Aorta (tissue), 5 donors: Measurements from ENCODE around the gene MRPL53. TPM values are rescaled to one million over a fixed set of nuclear protein-coding genes. Genes with fewer than 3 reads are reported as not detected.
"Not testable (repeated sequence)": the region's sequence is repeated elsewhere in the genome, so short reads cannot be mapped to it uniquely, and the experiment has no call there.

Experiments used
- ATAC-seq: fragments of 200-7000 bp; cut with Tn5 transposase; one replicate; pipeline ENCODE4 v1.9.1; 2022; ENCODE audit warnings: moderate library complexity; ENCODE audit not compliant: low FRiP score
- DNase-seq, 2 donors: peaks; one replicate each; pipeline ENCODE4 v3.0.0-alpha.2; 2020
- H3K27ac ChIP-seq, 2 donors: one replicate each; pipeline ENCODE4 v1.5.1; 2013; ENCODE audit warnings: low read length in 2 of 2, mild to moderate bottlenecking in 2 of 2, moderate library complexity in 2 of 2, control low read depth in 1 of 2, inconsistent platforms in 1 of 2, low read depth in 1 of 2
- H3K27me3 ChIP-seq, 2 donors: one replicate each; pipeline ENCODE4 v1.6.1; 2013; ENCODE audit warnings: control low read depth in 1 of 2, low read length in 1 of 2, mild to moderate bottlenecking in 1 of 2, moderate library complexity in 1 of 2; ENCODE audit not compliant: insufficient read depth in 2 of 2, control insufficient read depth in 1 of 2
- H3K36me3 ChIP-seq, 2 donors: one replicate each; pipeline ENCODE4 v1.6.1; 2013; ENCODE audit warnings: control low read depth in 1 of 2, low read length in 1 of 2, mild to moderate bottlenecking in 1 of 2; ENCODE audit not compliant: insufficient read depth in 2 of 2, control insufficient read depth in 1 of 2
- H3K4me1 ChIP-seq, 2 donors: one replicate each; pipeline ENCODE4 v1.6.1; 2013; ENCODE audit warnings: low read length in 2 of 2, control low read depth in 1 of 2, mild to moderate bottlenecking in 1 of 2, moderate library complexity in 1 of 2; ENCODE audit not compliant: insufficient read depth in 2 of 2, control insufficient read depth in 1 of 2
- H3K4me3 ChIP-seq, 2 donors: one replicate each; pipeline ENCODE4 v1.5.1; 2013; ENCODE audit warnings: low read length in 2 of 2, control low read depth in 1 of 2, mild to moderate bottlenecking in 1 of 2
- H3K9me3 ChIP-seq: one replicate; pipeline ENCODE4 v1.6.1; 2013; ENCODE audit warnings: mild to moderate bottlenecking, low read length; ENCODE audit not compliant: control insufficient read depth
- WGBS, 2 donors: extraction: QIAGEN DNeasy Blood & Tissue Kit; methylation state at CpG; one replicate each; pipeline ENCODE4 v1.1.7; 2013; 5-methylcytosine and 5-hydroxymethylcytosine counted together
- intact Hi-C, 2 donors: fragments of 100-400 bp; cut with DNase I; formaldehyde crosslinking; loops; one replicate each; pipeline versions ENCODE4 v1.14.2 to v1.15.0; 2022
- polyA plus RNA-seq, 2 donors: library from polyadenylated mRNA; stranded (reverse); fragments of 200-250 nt; gene quantifications; one replicate each; pipeline ENCODE4 v1.2.3, GENCODE V29; 2013
- total RNA-seq, 2 donors: library from RNA; stranded (reverse); fragmentation: NEBNext Ultra II Directional; extraction: Animal tissue kit (Norgen Biotek cat#: 25700); gene quantifications; one replicate each; pipeline ENCODE4 v1.2.1, GENCODE V29; 2021
- donor health status: healthy with polysubstance abuse.
- donor health status: Bipolar disorder and iron deficiency.
- donor health status: DM: no; HTN: no; CAD: no.
- donor health status: DM: no; HTN: no; CAD: no.
- donor health status: DM: yes; HTN: yes; CAD: no.

Gene MRPL53
- total and polyA plus RNA-seq, 4 donors, result 55.1 to 63.1 (median 56.2) TPM

GRCh38 chr2:74460187-74460586, 12.3 kb downstream of the MRPL53 start:
- peak; percentile 36 to 65 for DNase-seq
- intact Hi-C loops, H3K27ac ChIP-seq, H3K27me3 ChIP-seq, H3K9me3 ChIP-seq, H3K4me1 ChIP-seq, ATAC-seq, H3K36me3 ChIP-seq, H3K4me3 ChIP-seq: not testable (repeated sequence)
- 73 to 82% methylated on average over 10 of the region's 10 CpGs for WGBS, 2 donors

GRCh38 chr2:74459503-74460118, 12.9 kb downstream of the MRPL53 start:
- not testable (repeated sequence) for H3K36me3 ChIP-seq, H3K4me3 ChIP-seq, ATAC-seq

GRCh38 chr2:74458938-74459363, 13.5 kb downstream of the MRPL53 start:
- peak overlapping the region in 1 of 2 donors; percentile 22 for H3K27ac ChIP-seq
- intact Hi-C loops, result no loop called here

More at GRCh38 chr2:74459503-74460118, 12.9 kb downstream of the MRPL53 start:
- intact Hi-C loops, H3K9me3 ChIP-seq, H3K27me3 ChIP-seq, H3K27ac ChIP-seq, H3K4me1 ChIP-seq: not testable (repeated sequence)
- 69 to 78% methylated on average over 13 of the region's 13 CpGs for WGBS, 2 donors
- DNase-seq, result peak; percentile 50 to 56

GRCh38 chr2:74458132-74458937, 14.1 kb downstream of the MRPL53 start, which contains the start of gene WBP1:
TSS of gene WBP1 (plus strand) at chr2:74458438. CDS start at chr2:74458603, 165 bp downstream.
- H3K27ac ChIP-seq, result peak within 1 kb of the TSS; percentile 68 to 85
- 0 to 1% methylated on average over 35 to 38 of the region's 38 CpGs for WGBS, 2 donors
- ATAC-seq (peak; percentile 96), DNase-seq (peak; percentile 99 to 100)
- H3K27me3 ChIP-seq, result no peaks in the 10 kb centered on the region
- H3K4me1 ChIP-seq, result peaks cover 2 to 3% of the 10 kb centered on the region in 2 donors
- H3K36me3 ChIP-seq, result no peaks in the 10 kb centered on the region
- no peaks in the 10 kb centered on the region for H3K9me3 ChIP-seq
- intact Hi-C loops, result no loop called here
- H3K4me3 ChIP-seq, result peak within 1 kb of the TSS; percentile 53 to 64

More at GRCh38 chr2:74458938-74459363, 13.5 kb downstream of the MRPL53 start:
- Histone ChIP-seq H3K36me3 (no peaks in the 10 kb centered on the region), H3K27me3 (no peaks in the 10 kb centered on the region), H3K4me3 (peak overlapping the region; percentile 29 to 31), H3K4me1 (peaks cover 2 to 3% of the 10 kb centered on the region in 2 donors), H3K9me3 (no peaks in the 10 kb centered on the region)
- WGBS, 2 donors, result 0 to 2% methylated on average over 10 of the region's 10 CpGs
- ATAC-seq (no peak), DNase-seq (peak; percentile 41 to 42)

- no peaks in the 10 kb centered on the region for H3K9me3 ChIP-seq
- H3K27ac ChIP-seq, result peak overlapping the region; percentile 68 to 85
- peaks cover 2 to 3% of the 10 kb centered on the region in 2 donors for H3K4me1 ChIP-seq
- peak; percentile 45 for ATAC-seq
- peak overlapping the region; percentile 53 to 64 for H3K4me3 ChIP-seq
- no peaks in the 10 kb centered on the region for H3K27me3 ChIP-seq
- peak; percentile 76 to 86 for DNase-seq
- WGBS, 2 donors, result 1% methylated on average over 31 to 46 of the region's 46 CpGs
- no peaks in the 10 kb centered on the region for H3K36me3 ChIP-seq
- intact Hi-C loops, result no loop called here
Measured at GRCh38 chr2:74457549-74458131, 14.8 kb downstream of the MRPL53 start.

GRCh38 chr2:74457129-74457548, 15.3 kb downstream of the MRPL53 start:
- peak overlapping the region; percentile 53 to 64 for H3K4me3 ChIP-seq
- H3K27ac ChIP-seq, result peak overlapping the region; percentile 54 to 68
- ATAC-seq (no peak), DNase-seq (no peak)
- no peaks in the 10 kb centered on the region for H3K36me3 ChIP-seq
- no peaks in the 10 kb centered on the region for H3K9me3 ChIP-seq
- intact Hi-C loops, result no loop called here
- WGBS, 2 donors, result 1% methylated on average over 22 to 27 of the region's 27 CpGs
- H3K4me1 ChIP-seq, result peaks cover 2 to 3% of the 10 kb centered on the region in 2 donors
- H3K27me3 ChIP-seq, result no peaks in the 10 kb centered on the region

GRCh38 chr2:74454654-74455511, 17.6 kb downstream of the MRPL53 start, which contains the start of gene INO80B:
TSS of gene INO80B (plus strand) at chr2:74455087. CDS start at chr2:74455117, 30 bp downstream.
- 1% methylated on average over 40 of the region's 40 CpGs for WGBS, 2 donors
- intact Hi-C loops, result loop anchor here (2.0 kb wide), 1 partner anchor 28 kb away; the partner anchor contains the start of genes CCDC142 (in 2 of the 2) and TTC31 (in 2 of the 2)

More at GRCh38 chr2:74454654-74455511, 17.6 kb downstream of the MRPL53 start, which contains the start of gene INO80B:
- peak; percentile 91 for ATAC-seq
- no peaks in the 10 kb centered on the region for H3K27me3 ChIP-seq
- H3K27ac ChIP-seq, result no peak within 1 kb of the TSS
- H3K9me3 ChIP-seq, result no peaks in the 10 kb centered on the region
- peaks cover 2 to 3% of the 10 kb centered on the region in 2 donors for H3K4me1 ChIP-seq
- no peaks in the 10 kb centered on the region for H3K36me3 ChIP-seq
- DNase-seq, result peak; percentile 96 to 97
- peak within 1 kb of the TSS; percentile 45 to 58 for H3K4me3 ChIP-seq
